ENCODE measurements around the gene TOB1.
A peak's percentile ranks its signal among the peaks of the same experiment; 100 is the strongest.

The TOB1 gene

DNA sequence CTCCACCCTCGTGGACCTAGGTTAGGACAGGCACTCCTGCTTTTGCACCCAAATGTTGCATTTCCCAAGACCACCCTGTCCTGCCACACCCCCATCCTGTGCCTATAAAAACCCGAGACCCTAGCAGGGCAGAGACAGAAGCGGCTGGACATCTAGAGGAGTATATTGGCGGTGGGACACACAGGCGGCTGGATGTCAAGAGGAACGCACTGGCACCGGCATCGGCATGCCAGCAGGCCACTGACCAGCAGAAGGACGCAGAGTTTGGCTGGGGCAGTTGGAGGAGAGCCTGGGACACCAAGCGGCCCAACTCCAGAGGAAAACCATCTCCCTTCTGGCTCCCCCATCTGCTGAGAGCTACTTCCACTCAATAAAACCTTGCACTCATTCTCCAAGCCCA lies 45.5 kb downstream of the TOB1 start:
- POLR2A ChIA-PET = no interaction called here
- no peak for DNase-seq (ENCODE audit: low read depth, low spot score)
- TF ChIP-seq, protein P1, sequence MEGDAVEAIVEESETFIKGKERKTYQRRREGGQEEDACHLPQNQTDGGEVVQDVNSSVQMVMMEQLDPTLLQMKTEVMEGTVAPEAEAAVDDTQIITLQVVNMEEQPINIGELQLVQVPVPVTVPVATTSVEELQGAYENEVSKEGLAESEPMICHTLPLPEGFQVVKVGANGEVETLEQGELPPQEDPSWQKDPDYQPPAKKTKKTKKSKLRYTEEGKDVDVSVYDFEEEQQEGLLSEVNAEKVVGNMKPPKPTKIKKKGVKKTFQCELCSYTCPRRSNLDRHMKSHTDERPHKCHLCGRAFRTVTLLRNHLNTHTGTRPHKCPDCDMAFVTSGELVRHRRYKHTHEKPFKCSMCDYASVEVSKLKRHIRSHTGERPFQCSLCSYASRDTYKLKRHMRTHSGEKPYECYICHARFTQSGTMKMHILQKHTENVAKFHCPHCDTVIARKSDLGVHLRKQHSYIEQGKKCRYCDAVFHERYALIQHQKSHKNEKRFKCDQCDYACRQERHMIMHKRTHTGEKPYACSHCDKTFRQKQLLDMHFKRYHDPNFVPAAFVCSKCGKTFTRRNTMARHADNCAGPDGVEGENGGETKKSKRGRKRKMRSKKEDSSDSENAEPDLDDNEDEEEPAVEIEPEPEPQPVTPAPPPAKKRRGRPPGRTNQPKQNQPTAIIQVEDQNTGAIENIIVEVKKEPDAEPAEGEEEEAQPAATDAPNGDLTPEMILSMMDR (IDR thresholded peaks at IDR 0.05; ENCODE audit: insufficient read depth, low read length, missing control alignments) = no peak
- H3K4me3 ChIP-seq (ENCODE audit: low read depth, low read length) = no peak overlapping the region
- CTCF ChIA-PET = interaction anchor here (1.3 kb wide), 1 partner anchor 11 kb away, joined by 4 read pairs; no protein-coding TSS in a partner anchor

DNA sequence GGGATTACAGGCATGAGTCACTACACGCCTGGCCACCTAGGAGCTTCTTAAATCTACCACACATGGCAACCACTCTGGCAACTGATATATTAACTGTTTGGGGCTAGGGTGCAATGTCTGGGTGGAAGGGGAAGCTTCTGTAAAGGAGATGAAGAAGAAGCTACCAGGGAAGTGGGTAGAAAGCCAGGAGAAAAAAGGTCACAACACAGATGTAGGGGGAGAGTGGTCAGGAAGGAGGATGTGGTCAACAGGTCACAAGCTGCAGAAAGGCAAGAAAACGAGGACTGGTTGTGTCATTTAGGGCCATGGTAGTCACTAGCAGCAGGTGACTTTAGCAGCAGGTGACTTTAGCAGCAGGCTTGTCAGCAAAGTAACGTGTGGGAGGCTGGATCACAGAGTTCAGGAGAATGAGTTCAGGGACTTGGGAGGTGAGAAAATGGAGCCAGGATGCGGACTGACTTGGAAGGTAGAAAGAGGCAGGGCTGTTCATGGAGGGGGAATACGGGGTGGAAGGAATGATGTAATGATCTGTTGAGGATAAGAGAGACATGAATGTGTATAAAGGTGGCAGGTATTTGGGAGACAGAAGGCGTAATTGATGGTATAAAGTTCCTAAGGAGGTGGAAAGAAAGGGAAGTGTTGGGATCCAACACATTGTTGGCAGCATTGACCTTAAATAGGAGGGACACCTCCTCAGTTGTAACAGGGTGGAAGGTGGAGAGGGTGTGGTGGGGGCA lies 47.1 kb downstream of the TOB1 start:
- ChIA-PET CTCF (interaction anchor here (1.0 to 4.6 kb wide), 5 partner anchors 16 to 37 kb away, joined by 3 to 69 read pairs (median 7); no protein-coding TSS in a partner anchor), POLR2A (no interaction called here)
- TF ChIP-seq, protein P1 (IDR thresholded peaks at IDR 0.05; ENCODE audit: insufficient read depth, low read length, missing control alignments) = no peak
- H3K4me3 ChIP-seq (ENCODE audit: low read depth, low read length) = no peak overlapping the region
- DNase-seq (ENCODE audit: low read depth, low spot score) = no peak

DNA sequence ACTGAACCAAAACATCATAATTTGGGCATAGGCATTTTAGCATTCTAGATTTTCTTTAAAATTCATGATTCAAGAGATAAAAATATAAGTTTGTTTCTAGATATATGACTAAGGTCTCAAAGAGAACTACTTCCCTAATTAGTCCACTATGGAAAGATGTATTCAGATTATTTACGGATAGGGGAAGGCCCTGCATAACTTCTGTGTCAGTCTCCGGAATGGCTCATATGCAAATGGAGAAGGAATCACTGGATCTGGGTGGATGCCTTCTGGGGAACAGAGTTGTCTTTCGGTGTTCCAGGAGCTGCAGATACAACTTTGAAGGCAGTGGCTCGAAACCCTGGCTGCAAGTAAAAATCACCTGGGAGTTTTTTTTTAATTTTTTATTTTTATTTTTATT lies 47.9 kb downstream of the TOB1 start:
- H3K4me3 ChIP-seq (ENCODE audit: low read depth, low read length) = no peak overlapping the region
- DNase-seq (ENCODE audit: low read depth, low spot score) = no peak
- ChIA-PET CTCF (interaction anchor here (1.0 to 4.6 kb wide), 7 partner anchors 16 to 53 kb away, joined by 3 to 69 read pairs (median 7); no protein-coding TSS in a partner anchor), POLR2A (no interaction called here)
- TF ChIP-seq, protein P1 (IDR thresholded peaks at IDR 0.05; ENCODE audit: insufficient read depth, low read length, missing control alignments) = no peak

DNA sequence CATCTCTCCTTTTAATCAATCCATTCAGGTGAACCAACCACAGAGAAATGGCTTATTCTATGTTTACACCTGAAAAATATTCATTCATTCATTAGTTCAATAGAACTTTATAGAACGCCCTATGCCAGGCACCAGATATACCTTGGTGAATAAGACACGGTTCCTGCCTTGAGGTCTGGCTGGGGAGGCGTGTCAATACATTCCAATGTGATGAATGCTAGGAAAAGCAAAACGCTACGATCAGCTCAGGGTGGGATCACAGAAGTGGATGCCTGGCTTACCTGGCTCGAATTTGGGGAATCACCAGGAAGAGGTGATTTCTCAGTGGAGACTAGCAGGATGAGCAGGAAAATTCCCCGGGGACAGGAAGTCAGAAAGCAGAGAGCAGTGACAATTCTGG lies 48.3 kb downstream of the TOB1 start:
- TF ChIP-seq, protein P1 (IDR thresholded peaks at IDR 0.05; ENCODE audit: insufficient read depth, low read length, missing control alignments) = no peak
- CTCF ChIA-PET = interaction anchor here (1.3 to 4.6 kb wide), 10 partner anchors 11 to 178 kb away, joined by 3 to 69 read pairs (median 7); no protein-coding TSS in a partner anchor
- no peak overlapping the region for H3K4me3 ChIP-seq (ENCODE audit: low read depth, low read length)
- no peak for DNase-seq (ENCODE audit: low read depth, low spot score)
- POLR2A ChIA-PET = no interaction called here

DNA sequence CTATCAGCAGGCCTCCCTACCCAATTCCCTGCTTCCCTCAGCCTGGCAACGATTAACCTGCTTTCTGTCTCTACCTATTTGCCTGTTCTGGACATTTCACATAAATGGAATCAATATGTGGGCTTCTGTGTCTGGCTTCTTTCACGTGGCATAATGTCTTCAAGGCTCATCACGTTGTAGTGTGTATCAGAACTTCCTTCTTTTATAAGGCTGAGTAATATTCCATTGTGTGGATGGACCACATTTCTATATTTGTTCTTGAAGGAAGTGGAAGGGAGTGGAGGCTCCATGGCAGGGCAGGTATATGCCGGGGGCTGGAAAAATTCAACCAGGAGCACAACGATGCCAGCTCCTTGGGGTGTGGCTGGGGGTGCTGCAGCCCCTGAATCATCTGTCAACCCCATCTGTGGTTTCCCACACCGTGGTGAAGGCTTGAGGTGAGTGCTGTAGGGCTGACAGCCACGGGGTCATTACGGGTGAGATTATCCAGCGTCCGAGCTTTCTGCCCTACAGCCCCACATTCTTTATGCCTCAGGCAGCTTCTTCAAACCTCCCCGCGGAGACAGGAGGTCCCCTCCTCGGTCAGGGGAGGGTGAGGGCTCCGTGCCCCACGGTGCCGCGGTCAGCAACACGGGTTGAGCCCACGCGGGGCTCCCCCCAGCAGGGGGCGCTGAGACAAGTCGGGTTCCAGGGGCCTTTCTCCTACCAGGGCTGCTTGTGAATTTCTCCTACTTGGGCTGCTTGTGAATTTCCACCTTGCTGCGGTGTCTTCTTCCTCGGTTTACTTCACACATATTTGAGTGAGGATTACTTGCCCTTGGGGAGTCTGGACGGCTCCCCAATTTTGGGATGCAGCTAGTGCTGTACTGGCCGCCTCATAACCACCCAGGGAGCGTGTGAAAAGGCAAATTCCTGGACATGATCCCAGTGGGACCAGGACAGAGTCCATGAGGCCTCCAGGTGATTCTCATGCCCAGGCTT lies 49.1 kb downstream of the TOB1 start:
- no peak overlapping the region for H3K4me3 ChIP-seq (ENCODE audit: low read depth, low read length)
- POLR2A ChIA-PET = no interaction called here
- TF ChIP-seq, protein P1 (IDR thresholded peaks at IDR 0.05; ENCODE audit: insufficient read depth, low read length, missing control alignments) = peak; percentile 67
- DNase-seq (ENCODE audit: low read depth, low spot score) = no peak
- CTCF ChIA-PET = interaction anchor here (0.7 to 4.6 kb wide), 16 partner anchors 9 to 179 kb away, joined by 3 to 69 read pairs (median 6); no protein-coding TSS in a partner anchor

Measured in AG04449 (cell line).